ENCODE data around the gene CECR2.

Gene CECR2

GRCh38 chr22:17596226-17596625, 227.0 kb downstream of the CECR2 start:
- no peak for TF ChIP-seq GABPA (IDR thresholded peaks at IDR 0.05; ENCODE audit: low read depth)
- no peak for TF ChIP-seq CTCF (IDR thresholded peaks at IDR 0.05; ENCODE audit: insufficient read depth, low read length)
- no peak for TF ChIP-seq REST (IDR thresholded peaks at IDR 0.05; ENCODE audit: insufficient replicate concordance, low read depth)
- TF ChIP-seq SPI1 (IDR thresholded peaks at IDR 0.05; ENCODE audit: borderline replicate concordance, low read depth): no peak
- TF ChIP-seq POLR2AphosphoS5 (IDR thresholded peaks at IDR 0.05; ENCODE audit: low read depth): no peak
- no peak overlapping the region for H3K27ac ChIP-seq (replicated peaks)

GRCh38 chr22:17597217-17597616, 228.0 kb downstream of the CECR2 start:
- Histone ChIP-seq H3K27me3 (ENCODE audit: insufficient read depth, poor library complexity, severe bottlenecking) (no peaks in the 10 kb centered on the region), H3K27ac (replicated peaks) (no peak overlapping the region), H3K4me3 (replicated peaks; ENCODE audit: insufficient read depth, low read length) (no peak overlapping the region)
- no peak for DNase-seq (ENCODE audit: low read depth in 1 of 2, low spot score in 1 of 2)
- TF ChIP-seq GABPA (IDR thresholded peaks at IDR 0.05; ENCODE audit: low read depth) (no peak), SPI1 (IDR thresholded peaks at IDR 0.05; ENCODE audit: borderline replicate concordance, low read depth) (no peak), CTCF (IDR thresholded peaks at IDR 0.05; ENCODE audit: insufficient read depth, low read length) (no peak), POLR2AphosphoS5 (IDR thresholded peaks at IDR 0.05; ENCODE audit: low read depth) (no peak), REST (IDR thresholded peaks at IDR 0.05; ENCODE audit: insufficient replicate concordance, low read depth) (no peak)

More at GRCh38 chr22:17596226-17596625, 227.0 kb downstream of the CECR2 start:
- Histone ChIP-seq H3K27me3 (ENCODE audit: insufficient read depth, poor library complexity, severe bottlenecking) (no peaks in the 10 kb centered on the region), H3K4me3 (replicated peaks; ENCODE audit: insufficient read depth, low read length) (no peak overlapping the region)
- no peak for DNase-seq (ENCODE audit: low read depth in 1 of 2, low spot score in 1 of 2)

- no peak overlapping the region for H3K27ac ChIP-seq (replicated peaks)
- H3K27me3 ChIP-seq (ENCODE audit: insufficient read depth, poor library complexity, severe bottlenecking): no peaks in the 10 kb centered on the region
- no peak for DNase-seq (ENCODE audit: low read depth in 1 of 2, low spot score in 1 of 2)
- H3K4me3 ChIP-seq (replicated peaks; ENCODE audit: insufficient read depth, low read length): no peak overlapping the region
- TF ChIP-seq POLR2AphosphoS5 (IDR thresholded peaks at IDR 0.05; ENCODE audit: low read depth): no peak
- no peak for TF ChIP-seq GABPA (IDR thresholded peaks at IDR 0.05; ENCODE audit: low read depth)
- TF ChIP-seq CTCF (IDR thresholded peaks at IDR 0.05; ENCODE audit: insufficient read depth, low read length): no peak
- no peak for TF ChIP-seq REST (IDR thresholded peaks at IDR 0.05; ENCODE audit: insufficient replicate concordance, low read depth)
- no peak for TF ChIP-seq SPI1 (IDR thresholded peaks at IDR 0.05; ENCODE audit: borderline replicate concordance, low read depth)
Measured at GRCh38 chr22:17598318-17598717, 229.1 kb downstream of the CECR2 start.
